IMR-90 (cell line): ENCODE data around the gene UCHL1. TPM values are rescaled to one million over a fixed set of nuclear protein-coding genes. Genes with fewer than 3 reads are reported as not detected.
A peak's percentile ranks its signal among the peaks of the same experiment; 100 is the strongest.

Experiments
- ATAC-seq: fragments of 200-7000 bp; cut with Tn5 transposase; 2 replicates; pipeline ENCODE4 v1.9.1; 2020; ENCODE audit warnings: low read depth, mild to moderate bottlenecking, moderate library complexity
- BruUV-seq: library from RNA; stranded (reverse); fragments of 400-500 nt; replicated peaks from 2 replicates; lab custom pipeline; 2021; lab: Mats Ljungman, UMichigan
- CTCF ChIA-PET: fragments of 300-600 bp; formaldehyde crosslinking; extraction: SDS; loops from one replicate; lab custom pipeline; 2021; ENCODE audit warnings: antibody characterized with exemption; lab: Yijun Ruan, JAX
- POLR2A ChIA-PET: fragments of 300-600 bp; sonication (Branson Sonifier 250); formaldehyde crosslinking; loops from one replicate; lab custom pipeline; 2022; ENCODE audit warnings: antibody characterized with exemption; ENCODE audit not compliant: unreplicated experiment; lab: Charles Lee
- DNase-seq: peaks from one replicate; pipeline ENCODE4 v3.0.0; 2013
- H2AFZ ChIP-seq: replicated peaks from 2 replicates; pipeline ENCODE3; 2013; ENCODE audit warnings: low read length, mild to moderate bottlenecking; ENCODE audit not compliant: poor library complexity
- H2AK5ac ChIP-seq: 2 replicates; pipeline ENCODE4 v1.6.1; 2013; ENCODE audit warnings: low read depth, low read length, inconsistent platforms
- H2AK9ac ChIP-seq: replicated peaks from 2 replicates; pipeline ENCODE3; 2013; ENCODE audit warnings: mild to moderate bottlenecking, low read depth, low read length, moderate library complexity; ENCODE audit not compliant: poor library complexity
- H2BK120ac ChIP-seq: 2 replicates; pipeline ENCODE4 v1.6.1; 2013; ENCODE audit warnings: low read depth, low read length, inconsistent platforms
- H2BK15ac ChIP-seq: 3 replicates; pipeline ENCODE4 v1.6.1; 2013; ENCODE audit warnings: low read depth, low read length, inconsistent platforms
- H2BK20ac ChIP-seq: 2 replicates; pipeline ENCODE4 v1.6.1; 2013; ENCODE audit warnings: low read depth, mild to moderate bottlenecking, inconsistent platforms, low read length, moderate library complexity
- H2BK5ac ChIP-seq: 2 replicates; pipeline ENCODE4 v1.6.1; 2013; ENCODE audit warnings: mild to moderate bottlenecking, low read depth, low read length, inconsistent platforms; ENCODE audit not compliant: poor library complexity, severe bottlenecking
- H3K14ac ChIP-seq: replicated peaks from 2 replicates; pipeline ENCODE4 v1.6.1; 2013; ENCODE audit warnings: low read depth, low read length, inconsistent platforms
- H3K18ac ChIP-seq: 2 replicates; pipeline ENCODE4 v1.6.1; 2013; ENCODE audit warnings: low read depth, low read length, control low read depth
- H3K23ac ChIP-seq: 2 replicates; pipeline ENCODE4 v1.6.1; 2013; ENCODE audit warnings: low read depth, low read length, inconsistent platforms
- H3K27ac ChIP-seq: 2 replicates; pipeline ENCODE4 v1.5.1; 2013; ENCODE audit warnings: mild to moderate bottlenecking, control low read depth, low read length; ENCODE audit not compliant: insufficient read depth
- H3K27me3 ChIP-seq: 2 replicates; pipeline ENCODE4 v1.6.1; 2013; ENCODE audit warnings: low read length; ENCODE audit not compliant: control insufficient read depth, insufficient read depth
- H3K36me3 ChIP-seq: 2 replicates; pipeline ENCODE4 v1.6.1; 2013; ENCODE audit warnings: low read length, mixed read lengths; ENCODE audit not compliant: control insufficient read depth, insufficient read depth
- H3K4ac ChIP-seq: 2 replicates; pipeline ENCODE4 v1.6.1; 2013; ENCODE audit warnings: low read depth, low read length, inconsistent platforms
- H3K4me1 ChIP-seq: 2 replicates; pipeline ENCODE4 v1.6.1; 2013; ENCODE audit warnings: low read length, mixed read lengths; ENCODE audit not compliant: control insufficient read depth, insufficient read depth
- H3K4me2 ChIP-seq: 2 replicates; pipeline ENCODE4 v1.6.1; 2013; ENCODE audit warnings: low read depth, mild to moderate bottlenecking, control low read depth, low read length, moderate library complexity
- H3K4me3 ChIP-seq: 2 replicates; pipeline ENCODE4 v1.5.1; 2013; ENCODE audit warnings: low read depth, mild to moderate bottlenecking, control low read depth, low read length, moderate library complexity; ENCODE audit not compliant: insufficient read depth
- H3K56ac ChIP-seq: 2 replicates; pipeline ENCODE4 v1.6.1; 2013; ENCODE audit warnings: low read length, inconsistent platforms; ENCODE audit not compliant: insufficient read depth; ENCODE audit errors: extremely low read depth
- H3K79me1 ChIP-seq, 2 experiments: 2 replicates each; pipeline ENCODE4 v1.6.1; 2013; ENCODE audit warnings: low read length in 2 of 2, inconsistent platforms in 1 of 2, low read depth in 1 of 2
- H3K9ac ChIP-seq: 2 replicates; pipeline ENCODE4 v1.6.1; 2013; ENCODE audit warnings: low read depth, low read length, control low read depth
- H3K9me1 ChIP-seq: 2 replicates; pipeline ENCODE4 v1.6.1; 2013; ENCODE audit warnings: low read length, inconsistent platforms; ENCODE audit not compliant: insufficient read depth
- H3K9me3 ChIP-seq: 2 replicates; pipeline ENCODE4 v1.6.1; 2013; ENCODE audit warnings: low read length; ENCODE audit not compliant: control insufficient read depth, insufficient read depth
- H4K20me1 ChIP-seq: 2 replicates; pipeline ENCODE4 v1.6.1; 2013; ENCODE audit warnings: low read length, inconsistent platforms; ENCODE audit not compliant: insufficient read depth
- H4K5ac ChIP-seq: 2 replicates; pipeline ENCODE4 v1.6.1; 2013; ENCODE audit warnings: mild to moderate bottlenecking, low read depth, low read length, control low read depth
- H4K8ac ChIP-seq, 2 experiments: 2 replicates each; pipeline ENCODE4 v1.6.1; 2013; ENCODE audit warnings: low read depth in 2 of 2, low read length in 2 of 2, control low read depth in 1 of 2, inconsistent platforms in 1 of 2
- H4K91ac ChIP-seq: 2 replicates; pipeline ENCODE4 v1.6.1; 2013; ENCODE audit warnings: low read depth, low read length, inconsistent platforms; ENCODE audit not compliant: insufficient read depth
- CHD1 ChIP-seq: IDR thresholded peaks from 2 replicates; pipeline ENCODE4 v1.6.1; 2012; ENCODE audit warnings: low read depth, low read length, improper control_type of control experiment
- CTCF ChIP-seq: conservative IDR thresholded peaks from 2 replicates; pipeline ENCODE4 v1.5.1; 2012; ENCODE audit warnings: mild to moderate bottlenecking, low read depth, low read length, improper control_type of control experiment
- ELK1 ChIP-seq: fragments of 150-350 bp; IDR thresholded peaks from 2 replicates; pipeline ENCODE4 v1.6.1; 2016; ENCODE audit warnings: low read depth, mild to moderate bottlenecking, low read length, moderate library complexity, borderline replicate concordance
- FOS ChIP-seq: fragments of 150-350 bp; IDR thresholded peaks from 2 replicates; pipeline ENCODE4 v1.6.1; 2016; ENCODE audit warnings: low read depth, low read length
- MAFK ChIP-seq: IDR thresholded peaks from 2 replicates; pipeline ENCODE4 v1.6.1; 2012; ENCODE audit warnings: low read depth, low read length, improper control_type of control experiment
- MAZ ChIP-seq: IDR thresholded peaks from 2 replicates; pipeline ENCODE4 v1.6.1; 2012; ENCODE audit warnings: low read depth, mild to moderate bottlenecking, low read length, improper control_type of control experiment, moderate library complexity, borderline replicate concordance
- MXI1 ChIP-seq: IDR thresholded peaks from 2 replicates; pipeline ENCODE4 v1.6.1; 2012; ENCODE audit warnings: low read depth, mild to moderate bottlenecking, low read length, moderate library complexity, borderline replicate concordance
- NFE2L2 ChIP-seq: fragments of 150-350 bp; IDR thresholded peaks from 2 replicates; pipeline ENCODE4 v1.6.1; 2016; ENCODE audit warnings: low read depth, mild to moderate bottlenecking, low read length
- POLR2A ChIP-seq: IDR thresholded peaks from 2 replicates; pipeline ENCODE4 v1.6.1; 2012; ENCODE audit warnings: mild to moderate bottlenecking, low read depth, low read length
- RAD21 ChIP-seq: IDR thresholded peaks from 2 replicates; pipeline ENCODE4 v1.6.1; 2012; ENCODE audit warnings: low read length, improper control_type of control experiment
- RCOR1 ChIP-seq: IDR thresholded peaks from 2 replicates; pipeline ENCODE4 v1.6.1; 2012; ENCODE audit warnings: mild to moderate bottlenecking, low read length, improper control_type of control experiment; ENCODE audit not compliant: insufficient replicate concordance
- RFX5 ChIP-seq: IDR thresholded peaks from 2 replicates; pipeline ENCODE4 v1.8.0; 2012; ENCODE audit warnings: low read depth, mild to moderate bottlenecking, low read length, moderate library complexity
- SMC3 ChIP-seq: fragments of 150-350 bp; IDR thresholded peaks from 2 replicates; pipeline ENCODE4 v1.6.1; 2016; ENCODE audit warnings: low read depth, mild to moderate bottlenecking, antibody characterized with exemption, low read length, moderate library complexity
- USF2 ChIP-seq: fragments of 150-350 bp; IDR thresholded peaks from 2 replicates; pipeline ENCODE4 v1.6.1; 2017; ENCODE audit warnings: mild to moderate bottlenecking, antibody characterized with exemption, low read length, low read depth
- WGBS, 2 experiments: methylation state at CpG; one replicate each; pipeline versions ENCODE4 v1.1.5 to v1.1.7; 2013; ENCODE audit warnings: missing lambda C conversion rate in 2 of 2; ENCODE audit not compliant: insufficient read length in 1 of 2; ENCODE audit errors: extremely low coverage in 2 of 2; 5-methylcytosine and 5-hydroxymethylcytosine counted together
- dilution Hi-C: fragments of 300-500 bp; cut with HindIII; formaldehyde crosslinking; loops from one replicate; pipeline ENCODE4 v1.14.3; 2018; ENCODE audit warnings: low sequenced_read_pairs; ENCODE audit not compliant: unreplicated experiment
- in situ Hi-C: fragments of 300-500 bp; cut with MboI; formaldehyde crosslinking; loops from 3 replicates; pipeline ENCODE4 v1.14.3; 2019; ENCODE audit warnings: low sequenced_read_pairs, inconsistent platforms, mixed read lengths
- intact Hi-C: fragments of 100-400 bp; cut with micrococcal nuclease; formaldehyde crosslinking; loops from 2 replicates; pipeline ENCODE4 v1.10.0; 2022
- polyA plus RNA-seq, 3 experiments: library from polyadenylated mRNA; depleted of rRNA; stranded (reverse); fragments of >200 nt; gene quantifications; 2 replicates each; pipeline ENCODE4 v1.2.3, GENCODE V29; 2012; ENCODE audit warnings: low replicate concordance in 1 of 3
- total RNA-seq: library from RNA; depleted of rRNA; stranded (reverse); fragments of >200 nt; gene quantifications from 2 replicates; pipeline ENCODE4 v1.2.3, GENCODE V29; 2012

The UCHL1 gene
- total and polyA plus RNA-seq, 2 of the 4 experiments (the other 2 are of a cell fraction) = 972 to 2,118 TPM

- 66% methylated on average over 2 of the region's 12 CpGs; no CpG with 5 or more reads in 1 of the 2 experiments for WGBS, 2 experiments
- H3K27ac ChIP-seq = peak overlapping the region; percentile 55; the same call in 1 of the 2 replicates
- CTCF ChIA-PET = interaction anchor here (0.6 to 1.4 kb wide), 8 partner anchors 8 to 318 kb away, joined by 3 to 8 read pairs (median 4); no protein-coding TSS in a partner anchor
- TF ChIP-seq CHD1 = no peak
- no peak for TF ChIP-seq FOS
- TF ChIP-seq MAZ = no peak
- TF ChIP-seq SMC3 = peak; percentile 67
- no peak for TF ChIP-seq POLR2A
- no peak for TF ChIP-seq MAFK
- peak; percentile 80 for TF ChIP-seq RAD21
- TF ChIP-seq CTCF = peak; percentile 65
- no peak for TF ChIP-seq USF2
- no peak for TF ChIP-seq NFE2L2
- no peak for TF ChIP-seq ELK1
- TF ChIP-seq RFX5 = no peak
- TF ChIP-seq RCOR1 = no peak
- no peak for TF ChIP-seq MXI1
Observed at GRCh38 chr4:41212616-41213203, 44.0 kb upstream of the UCHL1 start.

More at GRCh38 chr4:41212616-41213203, 44.0 kb upstream of the UCHL1 start:
- Histone ChIP-seq H4K91ac (no peak overlapping the region), H3K9me3 (0 out of 2 replicates have a peak, but pooled peaks cover 3% of the 10 kb centered on the region), H4K5ac (no peak overlapping the region), H3K9me1 (no peaks in the 10 kb centered on the region; the same call in 1 of the 2 replicates), H3K4me2 (peak overlapping the region; percentile 100), H3K4me1 (peaks cover 7% of the 10 kb centered on the region), H3K18ac (peak overlapping the region; percentile 87), H2AFZ (no peak overlapping the region), H3K79me1 (peaks cover 17 to 36% of the 10 kb centered on the region in 2 experiments), H3K56ac (no peak overlapping the region), H3K14ac (peak overlapping the region; percentile 87; the same call in 1 of the 2 replicates), H3K27me3 (no peaks in the 10 kb centered on the region), H2BK5ac (peak overlapping the region; percentile 67), H2BK20ac (peak overlapping the region; percentile 52; the same call in 1 of the 2 replicates), H4K20me1 (no peaks in the 10 kb centered on the region), H3K9ac (peak overlapping the region; percentile 97), H3K4me3 (peak overlapping the region; percentile 68), H4K8ac (peak overlapping the region in 1 of 2 experiments; percentile 46; a peak in 2 of 4 replicates), H3K36me3 (no peaks in the 10 kb centered on the region), H2AK9ac (no peak overlapping the region), H2BK15ac (peak overlapping the region; percentile 64; the same call in 2 of the 3 replicates), H3K4ac (no peak overlapping the region), H2BK120ac (no peak overlapping the region), H3K23ac (peak overlapping the region; percentile 93), H2AK5ac (no peak overlapping the region; the same call in 1 of the 2 replicates)
- POLR2A ChIA-PET = interaction anchor here (0.5 kb wide), 1 partner anchor 147 kb away, joined by 4 read pairs; no protein-coding TSS in a partner anchor
- intact Hi-C loops (loop anchor here (2.0 to 5.0 kb wide), 2 partner anchors 55 to 152 kb away; no protein-coding TSS in a partner anchor), in situ Hi-C loops (no loop called here), dilution Hi-C loops (no loop called here)
- no TSS peak for BruUV-seq
- ATAC-seq = no peak
- peak; percentile 64 for DNase-seq
